HepG2 (cell line): ENCODE measurements around the gene NUFIP2. TPM values are rescaled to one million over a fixed set of nuclear protein-coding genes. Genes with fewer than 3 reads are reported as not detected.

Experiments used
- CHD2 ChIP-seq: IDR thresholded peaks from 2 replicates; pipeline ENCODE4 v1.6.1; 2011; ENCODE audit warnings: low read depth, low read length, improper control_type of control experiment
- JDP2 ChIP-seq: sonication (generic); formaldehyde crosslinking; IDR thresholded peaks from 2 replicates; pipeline ENCODE4 v1.8.1; 2022; ENCODE audit warnings: missing genetic modification reagents, borderline replicate concordance
- NFAT5 ChIP-seq: sonication (generic); formaldehyde crosslinking; IDR thresholded peaks from 2 replicates; pipeline ENCODE4 v1.4.0; 2020; ENCODE audit warnings: missing genetic modification reagents
- ZNF430 ChIP-seq: sonication (generic); formaldehyde crosslinking; IDR thresholded peaks from 2 replicates; pipeline ENCODE4 v1.9.0; 2021; ENCODE audit warnings: mild to moderate bottlenecking, missing genetic modification reagents
- ZNF687 ChIP-seq: sonication (generic); formaldehyde crosslinking; IDR thresholded peaks from 2 replicates; pipeline ENCODE4 v1.5.1; 2020; ENCODE audit warnings: mild to moderate bottlenecking, missing genetic modification reagents, moderate library complexity
- ZSCAN9 ChIP-seq: IDR thresholded peaks from 2 replicates; pipeline ENCODE4 v1.6.1; 2016; ENCODE audit warnings: borderline replicate concordance
- polyA plus RNA-seq, 8 experiments: library from polyadenylated mRNA; depleted of rRNA in 3 of 8; stranded (reverse) in 7 of 8; unstranded in 1 of 8; fragments of >200 nt; fragmentation: Illumina TruSeq in 4 of 8; extraction: Trizol in 4 of 8; gene quantifications; 2 replicates each; pipeline versions ENCODE4 v1.2.1 to v1.2.3, GENCODE V29; 2011 to 2016; ENCODE audit warnings: low read depth in 4 of 8, missing spikeins in 1 of 8, mixed read lengths in 1 of 8; ENCODE audit not compliant: insufficient read depth in 1 of 8
- total RNA-seq, 5 experiments: library from RNA; depleted of rRNA; stranded (reverse); fragments of >200 nt; fragmentation: Illumina TruSeq; extraction: Trizol; gene quantifications; 2 replicates each; pipeline ENCODE4 v1.2.3, GENCODE V29; 2016; ENCODE audit warnings: low read depth in 1 of 5

NUFIP2 gene
- total and polyA plus RNA-seq, 2 of the 13 experiments (the other 11 are each of a cell fraction or from before 2014, with no cell fraction given): 10.3 to 30.8 TPM

GRCh38 chr17:29292992-29293889 is 707 bp downstream of the NUFIP2 start (continued):
- TF ChIP-seq JDP2 (CRISPR knock-in tag) (no peak; the same call in 1 of the 2 replicates), NFAT5 (CRISPR knock-in tag) (no peak), ZNF430 (CRISPR knock-in tag) (no peak), ZNF687 (CRISPR knock-in tag) (peak; percentile 69), ZSCAN9 (CRISPR knock-in tag) (0 out of 2 replicates have a peak, but pooled peaks have one; percentile 15), CHD2 (peak; percentile 78)
- TF ChIP-seq, all 625 proteins: peak for 64
